ENCODE measurements around the gene NF1.

The NF1 gene

GRCh38 chr17:31130286-31131224 lies 35.8 kb downstream of the NF1 start:
- peaks cover 3% of the 10 kb centered on the region; the same call in 1 of the 2 replicates for H4K20me1 ChIP-seq (ENCODE audit: low read depth, low read length)
- H3K4me3 ChIP-seq (ENCODE audit: insufficient read depth, low read length, poor library complexity, severe bottlenecking), result no peak overlapping the region
- H3K9me2 ChIP-seq (replicated peaks; ENCODE audit: insufficient read depth, low read length), result no peaks in the 10 kb centered on the region
- peaks cover 22% of the 10 kb centered on the region for H3K79me2 ChIP-seq (ENCODE audit: insufficient read depth, low read length)
- no peaks in the 10 kb centered on the region for H3K36me3 ChIP-seq (ENCODE audit: low read length)
- no peak overlapping the region for H3K27ac ChIP-seq (ENCODE audit: low read depth, low read length)
- H3K4me2 ChIP-seq (ENCODE audit: low read depth, low read length, poor library complexity, severe bottlenecking), result no peak overlapping the region
- H2AFZ ChIP-seq (ENCODE audit: low read depth, low read length, severe bottlenecking), result no peak overlapping the region
- no peak overlapping the region for H3K9ac ChIP-seq (ENCODE audit: low read length)
- no peaks in the 10 kb centered on the region; the same call in 1 of the 2 replicates for H3F3A ChIP-seq (ENCODE audit: insufficient read depth)
- H3K27me3 ChIP-seq (ENCODE audit: low read length), result no peaks in the 10 kb centered on the region
- TF ChIP-seq CTCF (IDR thresholded peaks at IDR 0.05; ENCODE audit: insufficient read depth, low read length, poor library complexity, severe bottlenecking) (no peak), EZH2phosphoT487 (conservative IDR thresholded peaks at IDR 0.05; ENCODE audit: low read length) (no peak)
- no peaks in the 10 kb centered on the region for H3K9me3 ChIP-seq (ENCODE audit: insufficient read depth, low read length)

- Histone ChIP-seq H3K27ac (ENCODE audit: low read depth, low read length) (no peak overlapping the region), H3K4me3 (ENCODE audit: insufficient read depth, low read length, poor library complexity, severe bottlenecking) (no peak overlapping the region), H3K4me2 (ENCODE audit: low read depth, low read length, poor library complexity, severe bottlenecking) (no peak overlapping the region), H3K79me2 (ENCODE audit: insufficient read depth, low read length) (peaks cover 19% of the 10 kb centered on the region), H3K27me3 (ENCODE audit: low read length) (no peaks in the 10 kb centered on the region), H3K9ac (ENCODE audit: low read length) (no peak overlapping the region), H2AFZ (ENCODE audit: low read depth, low read length, severe bottlenecking) (no peak overlapping the region), H3F3A (ENCODE audit: insufficient read depth) (no peaks in the 10 kb centered on the region; the same call in 1 of the 2 replicates), H3K36me3 (ENCODE audit: low read length) (no peaks in the 10 kb centered on the region), H4K20me1 (ENCODE audit: low read depth, low read length) (peaks cover 3% of the 10 kb centered on the region; the same call in 1 of the 2 replicates), H3K9me3 (ENCODE audit: insufficient read depth, low read length) (no peaks in the 10 kb centered on the region), H3K9me2 (replicated peaks; ENCODE audit: insufficient read depth, low read length) (no peaks in the 10 kb centered on the region)
- TF ChIP-seq EZH2phosphoT487 (conservative IDR thresholded peaks at IDR 0.05; ENCODE audit: low read length) (no peak), CTCF (IDR thresholded peaks at IDR 0.05; ENCODE audit: insufficient read depth, low read length, poor library complexity, severe bottlenecking) (no peak)
These were observed 36.5 kb downstream of the NF1 start for GRCh38 chr17:31131299-31131698.

- Histone ChIP-seq H3K9me2 (replicated peaks; ENCODE audit: insufficient read depth, low read length) (no peaks in the 10 kb centered on the region), H3K9ac (ENCODE audit: low read length) (no peak overlapping the region), H3K4me2 (ENCODE audit: low read depth, low read length, poor library complexity, severe bottlenecking) (no peak overlapping the region), H3K79me2 (ENCODE audit: insufficient read depth, low read length) (peaks cover 13% of the 10 kb centered on the region; the same call in 1 of the 2 replicates), H3K27ac (ENCODE audit: low read depth, low read length) (no peak overlapping the region), H3F3A (ENCODE audit: insufficient read depth) (peaks cover 9% of the 10 kb centered on the region), H4K20me1 (ENCODE audit: low read depth, low read length) (no peaks in the 10 kb centered on the region), H3K4me3 (ENCODE audit: insufficient read depth, low read length, poor library complexity, severe bottlenecking) (no peak overlapping the region), H3K27me3 (ENCODE audit: low read length) (no peaks in the 10 kb centered on the region), H3K9me3 (ENCODE audit: insufficient read depth, low read length) (no peaks in the 10 kb centered on the region), H3K36me3 (ENCODE audit: low read length) (no peaks in the 10 kb centered on the region), H2AFZ (ENCODE audit: low read depth, low read length, severe bottlenecking) (no peak overlapping the region)
- TF ChIP-seq CTCF (IDR thresholded peaks at IDR 0.05; ENCODE audit: insufficient read depth, low read length, poor library complexity, severe bottlenecking), result no peak
- TF ChIP-seq EZH2phosphoT487 (conservative IDR thresholded peaks at IDR 0.05; ENCODE audit: low read length), result no peak
These were observed 38.2 kb downstream of the NF1 start for GRCh38 chr17:31132977-31133376.

Measured in SU-DHL-6 (cell line).